CD4-positive, alpha-beta T cell treated with Interleukin-6 at 100 ng/mL for 8 hours (primary cell): ENCODE results near the gene CFAP100.
A peak's percentile ranks its signal among the peaks of the same experiment; 100 is the strongest.

Source experiments
- DNase-seq: peaks from one replicate; pipeline ENCODE4 v3.0.0-alpha.2; 2020; ENCODE audit warnings: mixed read lengths, low spot score

Gene CFAP100

DNA sequence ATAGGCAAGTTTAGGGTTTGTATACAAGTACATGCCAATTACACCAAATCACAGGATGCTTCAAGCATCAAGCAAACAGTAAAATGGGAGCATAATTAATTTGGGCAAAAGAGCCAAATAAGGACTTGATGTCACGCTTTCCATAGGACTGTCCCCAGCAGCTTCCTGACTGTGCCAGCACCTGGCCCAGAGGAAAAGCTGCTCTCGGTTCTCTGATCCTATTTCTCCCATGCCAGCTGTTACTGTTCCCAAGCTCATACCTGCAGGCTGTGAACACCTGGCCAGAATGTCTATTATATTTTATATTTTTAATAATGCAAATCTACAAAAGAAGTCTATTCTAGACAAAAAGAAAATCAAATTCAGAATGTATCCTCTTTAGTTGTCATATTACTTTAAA, 68.8 kb downstream of the CFAP100 start:
- no peak for DNase-seq

DNA sequence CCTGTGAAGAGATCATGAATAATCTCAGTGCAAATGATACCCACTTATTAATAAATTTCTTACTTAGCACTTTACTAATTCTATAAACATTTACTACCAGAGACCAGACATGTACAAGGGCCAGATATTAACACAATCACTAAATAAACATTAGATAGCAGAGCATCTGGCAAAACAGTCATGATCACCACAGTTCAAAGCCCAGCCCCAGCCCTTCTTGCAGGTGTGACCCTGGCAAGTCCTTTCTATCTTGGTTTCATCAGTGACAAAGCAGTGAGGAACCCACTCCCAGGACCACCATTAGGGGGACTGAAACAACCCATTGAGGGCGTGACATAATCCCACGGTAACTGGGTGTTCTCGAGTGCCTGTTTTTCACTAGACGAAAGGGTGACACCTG, 69.4 kb downstream of the CFAP100 start:
- DNase-seq, result no peak

DNA sequence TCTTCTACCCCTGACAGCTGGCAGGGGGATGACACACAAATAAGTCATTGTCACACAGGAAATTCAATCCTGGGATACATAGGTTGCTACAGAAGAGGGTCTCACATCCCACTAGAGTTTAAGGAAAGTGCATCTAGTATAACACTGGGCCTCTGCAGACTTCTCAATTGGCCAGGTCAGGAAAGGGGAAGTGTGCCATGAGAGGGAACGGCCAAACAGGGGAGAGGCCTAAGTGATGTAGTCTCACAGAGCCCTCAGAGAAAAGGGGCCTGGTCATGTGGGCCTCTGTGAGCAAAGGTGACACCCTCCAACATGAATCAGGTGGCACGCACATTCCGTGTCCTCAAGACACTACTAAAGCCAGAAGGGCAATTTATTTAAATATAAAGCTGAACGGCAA, 69.8 kb downstream of the CFAP100 start:
- DNase-seq, result no peak

- no peak for DNase-seq
Measured at GRCh38 chr3:126464997-126465396, 70.3 kb downstream of the CFAP100 start.

- no peak for DNase-seq
Measured at GRCh38 chr3:126465928-126466544, 71.3 kb downstream of the CFAP100 start.

DNA sequence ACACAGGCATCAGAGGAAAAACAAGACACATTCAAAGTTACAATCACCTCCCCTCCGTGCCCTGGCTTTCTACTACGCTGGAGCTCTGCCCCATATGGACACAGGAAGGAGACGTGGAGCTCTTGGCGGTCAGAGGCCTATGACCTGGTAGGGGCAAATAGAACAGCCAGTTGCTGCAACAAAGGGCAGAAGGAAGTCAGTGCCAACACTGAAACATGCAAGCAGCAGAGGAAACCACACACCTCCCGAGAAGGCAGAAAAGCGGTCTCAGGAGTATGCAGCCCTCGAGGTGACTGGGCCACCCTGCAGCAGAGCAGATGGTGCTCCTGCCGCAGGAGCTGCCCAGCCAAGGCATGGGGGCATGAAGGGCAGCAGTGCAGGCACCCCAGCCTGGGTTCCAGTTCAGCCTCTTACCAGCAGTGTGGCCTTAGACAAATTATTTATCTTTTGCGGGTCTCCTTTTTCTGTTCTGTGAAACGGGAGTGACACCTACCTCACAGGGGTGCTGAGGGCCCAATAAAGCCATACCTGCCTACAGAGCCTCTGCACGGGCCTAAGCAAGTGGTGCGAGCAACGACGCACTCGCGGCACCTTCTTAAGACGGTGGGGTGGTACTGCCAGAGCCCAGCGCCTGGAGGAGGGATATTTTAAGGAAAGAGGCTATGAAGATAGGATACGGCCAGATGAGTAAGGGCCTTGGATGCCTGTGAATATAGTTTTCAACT, 72.3 kb downstream of the CFAP100 start:
- no peak for DNase-seq

DNA sequence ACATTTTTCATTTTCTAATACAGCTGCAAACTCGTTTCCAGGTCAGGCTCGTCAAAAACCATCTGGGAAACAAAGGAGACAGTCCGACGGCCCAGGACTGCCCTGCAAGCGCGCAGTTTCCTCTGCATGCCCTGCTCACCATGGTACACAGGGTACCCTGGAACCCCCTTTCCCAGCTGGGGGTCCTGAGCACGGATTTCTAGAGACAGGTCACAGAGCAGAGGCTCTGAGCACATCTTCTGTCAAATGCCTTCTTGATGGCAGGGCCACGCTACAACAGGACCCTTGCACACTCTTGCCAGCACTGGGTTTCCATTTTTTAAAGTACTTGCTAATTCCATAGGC, 72.9 kb downstream of the CFAP100 start:
- DNase-seq, result no peak

GRCh38 chr3:126468028-126468891, 73.6 kb downstream of the CFAP100 start:
- no peak for DNase-seq

GRCh38 chr3:126469479-126469878, 74.8 kb downstream of the CFAP100 start:
- no peak for DNase-seq

DNA sequence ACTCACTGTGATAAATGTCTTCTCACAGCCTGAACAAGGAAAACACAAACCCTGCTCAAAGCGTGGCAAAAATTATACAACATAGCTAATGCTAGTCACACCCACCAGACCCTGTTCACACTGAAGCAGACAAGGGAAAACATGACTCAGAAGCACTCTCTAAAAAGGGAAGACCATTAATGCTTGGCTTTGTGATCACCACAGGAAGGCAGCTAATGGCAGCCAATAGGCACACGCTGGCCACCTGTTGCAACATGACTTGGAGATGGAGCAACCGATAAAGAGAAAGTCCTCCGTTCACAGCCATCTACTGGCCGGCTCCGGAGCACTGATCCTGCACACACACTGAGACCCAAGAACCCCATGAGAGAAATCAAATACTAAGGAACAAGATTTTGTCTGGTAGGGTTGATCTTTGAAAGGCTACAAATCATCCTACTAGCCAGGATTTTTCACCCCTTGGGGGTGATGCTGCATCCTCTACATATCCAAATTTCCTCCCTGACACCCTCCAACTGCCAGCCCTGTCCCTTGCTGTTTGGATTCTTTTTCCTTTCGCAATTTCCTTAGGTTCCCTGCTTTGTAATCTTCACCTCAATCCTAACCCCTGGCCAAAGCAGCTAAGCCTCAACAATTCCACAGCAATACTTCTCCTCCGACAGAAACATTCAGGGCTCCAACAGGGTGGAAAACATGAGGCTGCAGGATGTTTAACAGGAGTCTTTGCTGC, 77.7 kb downstream of the CFAP100 start:
- DNase-seq, result no peak

- DNase-seq, result no peak
Measured at GRCh38 chr3:126473292-126474168, 78.8 kb downstream of the CFAP100 start.

DNA sequence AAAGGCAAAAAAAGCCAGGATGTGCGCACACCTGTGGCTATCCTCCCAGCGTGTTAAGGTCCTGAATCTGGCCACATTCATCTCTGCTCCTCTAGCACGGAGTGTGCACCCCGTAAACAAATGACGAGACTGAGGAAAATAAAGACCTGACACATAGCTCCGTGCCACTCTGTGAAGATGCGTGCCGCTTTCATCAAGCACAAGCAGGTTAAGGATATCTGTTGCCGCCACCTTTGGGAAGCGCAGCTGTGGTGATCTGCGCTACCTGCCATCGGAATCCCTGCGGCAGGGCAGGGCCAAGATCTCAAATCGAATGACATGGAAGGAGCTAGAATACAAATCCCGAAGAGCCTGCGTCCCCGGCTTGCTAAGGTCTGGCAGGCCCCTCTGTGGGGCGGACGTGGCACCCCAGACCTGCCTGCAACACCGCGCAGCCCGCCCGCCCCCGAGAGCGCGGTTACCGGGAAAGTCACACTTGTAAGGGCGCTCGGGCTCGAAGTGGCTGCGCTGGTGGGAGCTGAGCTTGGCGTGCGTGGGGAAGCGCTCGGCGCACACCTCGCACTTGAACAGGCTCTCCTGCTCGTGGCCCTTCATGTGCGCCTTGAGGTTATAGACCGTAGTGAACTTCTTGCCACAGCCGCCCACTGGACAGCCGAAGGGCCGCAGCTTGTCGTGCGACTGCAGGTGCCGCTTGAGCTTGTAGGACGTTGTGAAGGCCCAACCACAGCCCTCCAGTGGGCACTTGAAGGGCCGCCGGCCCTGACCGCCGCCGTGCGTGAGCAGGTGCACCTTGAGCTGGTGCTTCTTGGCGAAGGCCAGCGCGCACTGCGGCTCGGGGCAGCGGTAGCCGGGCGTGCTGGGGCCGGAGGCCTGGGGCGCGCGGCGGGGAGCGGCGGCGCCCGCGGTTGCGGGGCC, 80.0 kb downstream of the CFAP100 start:
- no peak for DNase-seq

DNA sequence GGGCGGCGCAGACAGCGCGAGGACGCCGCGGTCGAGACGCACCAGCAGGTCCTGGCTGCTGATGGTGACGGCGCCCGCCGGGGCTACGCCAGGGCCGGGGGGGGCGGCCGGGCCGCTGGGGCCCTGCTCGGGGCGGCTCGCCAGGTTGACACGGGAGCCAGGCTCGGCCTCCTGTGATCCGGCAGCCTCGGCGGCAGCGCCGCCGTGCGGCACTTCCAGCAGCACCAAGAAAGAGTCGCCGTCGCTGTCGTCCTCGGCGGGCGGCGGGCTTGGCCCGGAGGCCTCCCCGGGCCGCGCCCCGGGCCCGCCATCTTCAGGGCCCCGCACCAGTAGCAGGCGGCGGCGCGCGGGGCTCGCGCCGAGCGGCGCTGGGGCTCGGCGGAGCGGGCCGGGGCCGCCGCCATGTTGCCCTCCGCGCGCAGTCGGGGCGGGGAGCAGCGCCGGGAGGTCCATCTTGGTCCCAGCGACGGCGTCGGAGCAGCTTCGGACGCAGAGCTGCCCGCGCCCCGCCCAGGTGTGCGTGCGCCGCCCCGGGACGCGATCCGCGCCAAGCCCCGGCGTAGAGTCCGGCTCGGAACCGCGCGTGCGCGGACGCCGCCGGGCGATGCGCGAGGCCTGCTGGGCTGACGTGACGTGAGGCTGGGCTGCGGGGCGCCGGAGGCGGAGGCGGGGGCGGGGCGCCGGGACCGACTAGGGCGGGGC, 80.9 kb downstream of the CFAP100 start, which contains the start of gene ZXDC:
Gene ZXDC (minus strand): TSS at position 479 of the 702 bp plus-strand sequence. CDS start 26 bp downstream, at position 453.
- peak; percentile 95 for DNase-seq

DNA sequence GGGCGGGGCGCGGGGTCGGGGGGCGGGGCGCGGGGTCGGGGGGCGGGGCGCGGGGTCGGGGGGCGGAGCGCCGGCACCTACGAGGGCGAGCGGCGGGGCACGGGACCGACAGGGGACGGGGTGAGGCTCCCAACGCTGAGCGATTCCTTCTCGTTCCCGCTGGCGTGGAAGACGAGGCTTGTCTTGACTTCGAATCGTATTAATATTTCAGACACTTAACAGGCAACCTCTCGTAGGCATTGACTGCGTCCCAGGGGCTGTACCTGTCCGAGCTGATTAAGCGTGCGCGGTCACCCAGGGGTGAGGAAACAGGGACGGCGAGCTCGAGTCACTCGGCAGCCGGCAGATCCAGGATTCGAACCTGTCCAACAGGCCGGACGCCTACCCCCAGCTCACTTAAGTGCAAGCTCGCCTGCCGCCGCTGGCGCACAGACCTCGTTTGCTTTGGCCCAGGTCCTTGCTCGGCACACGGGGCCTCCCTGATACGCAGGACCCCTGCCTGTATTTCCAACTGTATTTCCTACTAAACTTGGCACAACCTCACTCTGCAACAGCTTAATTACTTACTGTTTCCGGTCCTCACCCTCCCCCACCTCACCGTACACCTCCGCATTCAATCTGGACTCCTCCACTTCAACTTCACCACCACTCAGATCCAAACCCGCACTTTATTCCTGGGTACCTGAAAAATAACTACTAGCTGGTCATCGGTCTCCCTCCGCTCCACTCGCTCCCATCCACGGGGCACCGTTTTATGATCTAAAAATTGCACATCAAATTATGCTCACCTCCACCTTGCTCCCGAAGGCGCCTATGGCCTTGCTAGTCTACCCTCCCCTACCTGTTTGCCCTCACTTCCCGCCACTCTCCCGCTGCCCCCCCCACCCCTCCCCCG, 81.7 kb downstream of the CFAP100 start:
- no peak for DNase-seq

DNA sequence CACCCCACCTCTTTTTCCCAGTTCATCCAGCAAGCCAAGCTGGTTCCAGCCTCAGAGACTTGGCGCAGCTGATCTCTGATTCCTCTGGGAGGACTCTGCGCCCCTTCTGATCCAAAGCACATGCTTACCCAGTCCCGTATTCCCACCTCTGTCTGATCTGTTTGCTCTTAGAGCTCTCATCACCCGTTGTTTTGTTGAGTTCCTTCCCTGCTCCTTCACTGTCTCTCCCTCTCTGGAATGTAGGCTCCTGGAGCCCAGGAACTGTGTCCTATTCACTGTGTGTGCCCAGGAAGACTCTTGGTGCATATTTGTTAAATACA, 82.3 kb downstream of the CFAP100 start:
- no peak for DNase-seq

DNA sequence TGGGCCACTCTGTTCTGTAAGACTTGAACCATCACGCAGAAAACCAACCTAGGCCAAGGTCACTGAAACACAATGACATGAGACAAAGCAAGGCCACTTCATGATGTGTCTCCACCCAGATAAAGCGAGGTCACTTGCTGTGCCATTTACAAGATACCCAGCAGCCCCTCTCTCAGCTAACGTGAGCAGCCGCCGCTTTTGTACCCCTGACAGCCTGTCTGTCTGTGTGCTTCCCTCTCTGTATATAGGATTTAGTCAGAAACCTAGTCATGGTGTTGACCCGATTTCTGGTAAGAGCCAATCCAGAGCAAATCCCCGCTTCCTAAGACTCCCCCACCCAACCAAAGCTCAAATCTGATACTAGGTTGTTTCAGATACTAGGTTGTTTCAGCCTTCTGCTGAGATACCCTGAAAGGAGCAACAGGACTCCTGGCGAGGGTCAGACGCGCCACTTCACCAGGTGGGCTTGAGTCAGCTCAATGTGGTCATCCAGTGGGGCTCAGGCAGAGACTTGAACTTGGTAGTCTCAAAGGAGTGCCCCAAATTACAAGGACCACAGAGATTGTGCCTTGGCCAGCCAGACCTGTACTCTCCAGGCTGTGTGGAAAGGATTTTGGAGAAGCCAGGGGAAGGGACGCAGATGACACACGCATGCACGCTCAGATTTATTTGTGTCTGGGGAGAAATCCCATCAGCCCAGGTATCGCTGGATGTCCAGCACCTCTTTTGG, 84.0 kb downstream of the CFAP100 start:
- no peak for DNase-seq

DNA sequence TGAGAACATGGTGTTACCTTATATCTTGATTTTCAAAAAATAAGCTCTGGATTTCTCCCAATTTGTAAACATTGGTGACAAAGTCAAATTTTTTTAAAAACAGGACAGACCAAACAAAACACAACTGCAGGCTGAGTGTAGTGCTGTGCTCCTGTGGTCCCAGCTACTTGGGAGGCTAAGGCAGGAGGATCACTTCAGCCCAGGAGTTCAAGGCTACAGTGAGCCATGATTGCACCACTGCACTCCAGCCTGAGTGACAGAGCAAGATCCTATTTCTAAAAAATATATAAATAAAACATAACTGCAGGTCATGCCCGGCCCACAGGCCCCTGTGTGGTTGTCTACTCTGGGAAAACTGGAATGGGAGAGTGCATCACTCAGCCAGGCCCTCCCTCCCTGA, 84.9 kb downstream of the CFAP100 start:
- no peak for DNase-seq

- no peak for DNase-seq
Measured at GRCh38 chr3:126480206-126480605, 85.5 kb downstream of the CFAP100 start.
